ENCODE measurements around the gene IL4R.
A peak's percentile ranks its signal among the peaks of the same experiment; 100 is the strongest.
"Not testable (repeated sequence)": the region's sequence is repeated elsewhere in the genome, so short reads cannot be mapped to it uniquely, and the experiment has no call there.

Gene IL4R

DNA sequence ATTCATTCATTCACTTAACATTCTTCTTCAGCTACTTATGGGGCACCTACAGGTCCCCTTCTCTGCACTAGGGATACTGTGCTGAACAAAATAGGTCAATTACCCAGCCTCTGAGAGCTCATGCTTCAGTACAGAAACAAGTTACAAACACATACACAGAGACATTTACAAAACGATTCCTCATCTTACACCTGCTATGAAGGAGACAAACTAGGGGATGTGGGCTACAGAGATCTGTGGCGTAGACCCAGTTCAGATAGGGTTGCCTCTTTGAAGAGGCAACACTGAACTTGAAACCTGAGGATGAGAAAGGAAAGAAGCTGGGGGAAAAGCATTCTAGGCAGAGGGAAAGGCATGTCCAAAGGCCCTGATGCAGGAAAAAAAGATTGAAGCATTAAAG is 93.4 kb downstream of the IL4R start:
- no peak for DNase-seq (ENCODE audit: low spot score)
- TF ChIP-seq, protein P1, sequence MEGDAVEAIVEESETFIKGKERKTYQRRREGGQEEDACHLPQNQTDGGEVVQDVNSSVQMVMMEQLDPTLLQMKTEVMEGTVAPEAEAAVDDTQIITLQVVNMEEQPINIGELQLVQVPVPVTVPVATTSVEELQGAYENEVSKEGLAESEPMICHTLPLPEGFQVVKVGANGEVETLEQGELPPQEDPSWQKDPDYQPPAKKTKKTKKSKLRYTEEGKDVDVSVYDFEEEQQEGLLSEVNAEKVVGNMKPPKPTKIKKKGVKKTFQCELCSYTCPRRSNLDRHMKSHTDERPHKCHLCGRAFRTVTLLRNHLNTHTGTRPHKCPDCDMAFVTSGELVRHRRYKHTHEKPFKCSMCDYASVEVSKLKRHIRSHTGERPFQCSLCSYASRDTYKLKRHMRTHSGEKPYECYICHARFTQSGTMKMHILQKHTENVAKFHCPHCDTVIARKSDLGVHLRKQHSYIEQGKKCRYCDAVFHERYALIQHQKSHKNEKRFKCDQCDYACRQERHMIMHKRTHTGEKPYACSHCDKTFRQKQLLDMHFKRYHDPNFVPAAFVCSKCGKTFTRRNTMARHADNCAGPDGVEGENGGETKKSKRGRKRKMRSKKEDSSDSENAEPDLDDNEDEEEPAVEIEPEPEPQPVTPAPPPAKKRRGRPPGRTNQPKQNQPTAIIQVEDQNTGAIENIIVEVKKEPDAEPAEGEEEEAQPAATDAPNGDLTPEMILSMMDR (IDR thresholded peaks at IDR 0.05; ENCODE audit: extremely low read depth, missing control alignments) = no peak

DNA sequence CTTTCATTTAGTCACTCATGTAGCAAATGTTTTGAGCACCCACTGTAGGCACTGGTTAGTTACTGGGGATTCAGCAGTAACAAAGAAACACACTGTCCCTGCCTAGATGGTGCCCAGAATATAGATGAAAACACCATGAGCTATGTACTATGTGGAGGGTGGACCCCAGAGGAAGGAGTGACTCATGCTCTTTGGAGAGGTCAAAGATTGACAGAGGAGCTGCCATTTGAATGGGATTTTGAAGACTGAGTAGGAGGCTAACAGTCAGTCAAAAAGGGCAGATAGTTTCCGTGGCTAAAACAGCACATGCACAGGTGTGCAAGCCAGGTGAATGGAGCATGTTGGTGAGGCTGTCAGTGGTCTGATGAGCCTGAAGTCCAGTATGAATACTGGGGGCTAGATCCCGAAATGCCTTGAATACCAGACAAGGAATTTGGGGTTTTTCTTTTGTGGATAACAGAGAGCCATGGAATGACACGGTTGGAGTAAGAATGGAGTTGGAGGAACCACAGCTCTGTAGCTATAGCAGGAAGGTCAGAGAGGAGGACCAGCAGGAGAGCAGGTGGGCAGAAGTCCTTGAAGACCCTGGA is 94.3 kb downstream of the IL4R start:
- DNase-seq (ENCODE audit: low spot score) = peak; percentile 42
- TF ChIP-seq, protein P1 (IDR thresholded peaks at IDR 0.05; ENCODE audit: extremely low read depth, missing control alignments) = no peak

DNA sequence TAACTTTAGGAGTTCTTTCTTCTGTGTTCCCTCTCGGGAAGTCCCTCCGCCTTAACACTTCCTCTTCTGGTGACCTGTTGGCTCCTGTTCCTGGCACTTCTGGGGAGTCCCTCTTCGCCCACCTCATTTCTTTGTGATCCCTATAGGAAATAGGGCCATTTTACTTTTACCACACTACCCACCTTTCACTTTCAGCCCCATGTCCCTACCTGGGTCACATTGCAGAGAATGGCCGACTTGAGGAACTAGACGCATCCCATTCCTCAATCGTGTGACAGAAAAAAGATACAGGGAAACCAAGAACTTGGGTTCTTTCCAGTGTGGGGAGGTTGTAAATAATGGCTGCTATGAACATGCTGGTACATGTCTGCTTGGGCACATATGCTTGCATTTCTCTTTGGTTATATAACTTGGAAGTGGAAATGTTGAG is 94.8 kb downstream of the IL4R start:
- no peak for DNase-seq (ENCODE audit: low spot score)
- TF ChIP-seq, protein P1 (IDR thresholded peaks at IDR 0.05; ENCODE audit: extremely low read depth, missing control alignments) = no peak

DNA sequence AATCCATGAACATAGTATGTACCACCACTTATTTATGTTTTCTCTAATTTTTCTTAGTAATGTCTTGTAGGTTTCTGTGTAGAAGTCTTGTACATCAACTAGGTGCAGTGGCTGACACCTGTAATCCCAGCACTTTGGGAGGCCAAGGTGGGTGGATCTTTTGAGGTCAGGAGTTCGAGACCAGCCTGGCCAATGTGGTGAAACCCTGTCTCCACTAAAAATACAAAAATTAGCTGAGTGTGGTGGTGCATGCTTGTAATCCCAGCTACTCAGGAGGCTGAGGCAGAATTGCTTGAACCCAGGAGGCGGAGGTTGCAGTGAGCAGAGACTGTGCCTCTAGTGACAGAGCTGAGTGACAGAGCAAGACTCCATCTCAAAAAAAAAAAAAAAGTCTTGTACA is 96.2 kb downstream of the IL4R start:
- not testable (repeated sequence) for DNase-seq (ENCODE audit: low spot score)

DNA sequence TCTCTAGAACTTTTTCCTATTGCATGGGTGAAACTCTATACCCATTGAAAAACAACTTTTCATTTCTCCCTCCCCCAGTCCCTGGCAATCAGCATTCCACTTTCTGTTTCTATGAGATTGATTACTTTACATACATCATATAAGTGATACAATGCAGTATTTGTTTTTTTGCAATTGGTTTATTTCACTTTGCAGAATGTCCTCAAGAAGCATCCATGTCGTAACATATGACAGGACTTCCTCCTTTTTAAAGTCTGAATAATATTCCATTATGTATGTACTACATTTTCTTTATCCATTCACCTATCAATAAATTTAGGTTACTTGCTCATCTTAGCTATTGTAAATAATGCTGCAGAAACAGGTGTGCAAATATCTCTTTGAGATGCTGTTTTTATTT is 97.0 kb downstream of the IL4R start:
- DNase-seq (ENCODE audit: low spot score) = no peak
- TF ChIP-seq, protein P1 (IDR thresholded peaks at IDR 0.05; ENCODE audit: extremely low read depth, missing control alignments) = no peak

DNA sequence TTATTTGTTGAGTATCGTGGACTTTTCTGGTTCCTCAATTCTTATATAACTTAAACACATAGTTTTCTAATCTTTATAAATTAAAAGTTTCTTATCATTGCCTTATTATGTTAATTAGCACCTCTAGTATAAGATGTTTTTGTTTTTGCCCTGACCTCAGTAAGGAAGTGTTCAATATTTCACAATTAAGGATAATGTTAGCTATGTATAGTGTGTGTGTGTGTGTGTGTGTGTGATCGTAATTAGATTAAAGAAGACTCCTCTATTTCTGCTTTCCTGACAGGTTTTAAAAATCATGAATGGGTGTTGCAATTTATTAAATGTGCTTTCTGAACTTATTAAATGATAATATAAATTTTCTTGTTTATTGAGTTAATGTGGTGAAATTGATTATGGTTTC is 100.2 kb downstream of the IL4R start:
- DNase-seq (ENCODE audit: low spot score) = no peak
- TF ChIP-seq, protein P1 (IDR thresholded peaks at IDR 0.05; ENCODE audit: extremely low read depth, missing control alignments) = no peak

All from GM20000 (cell line).